HG03342 (cell line): Measurements from ENCODE around the gene THAP9.
"Not testable (repeated sequence)": the region's sequence is repeated elsewhere in the genome, so short reads cannot be mapped to it uniquely, and the experiment has no call there.

ENCODE experiments used
- ATAC-seq: cut with Tn5 transposase; IDR thresholded peaks from one replicate; pipeline ENCODE4 v1.9.1; 2021; ENCODE audit warnings: mild to moderate bottlenecking, moderate library complexity; ENCODE audit not compliant: unreplicated experiment

The THAP9 gene, protein sequence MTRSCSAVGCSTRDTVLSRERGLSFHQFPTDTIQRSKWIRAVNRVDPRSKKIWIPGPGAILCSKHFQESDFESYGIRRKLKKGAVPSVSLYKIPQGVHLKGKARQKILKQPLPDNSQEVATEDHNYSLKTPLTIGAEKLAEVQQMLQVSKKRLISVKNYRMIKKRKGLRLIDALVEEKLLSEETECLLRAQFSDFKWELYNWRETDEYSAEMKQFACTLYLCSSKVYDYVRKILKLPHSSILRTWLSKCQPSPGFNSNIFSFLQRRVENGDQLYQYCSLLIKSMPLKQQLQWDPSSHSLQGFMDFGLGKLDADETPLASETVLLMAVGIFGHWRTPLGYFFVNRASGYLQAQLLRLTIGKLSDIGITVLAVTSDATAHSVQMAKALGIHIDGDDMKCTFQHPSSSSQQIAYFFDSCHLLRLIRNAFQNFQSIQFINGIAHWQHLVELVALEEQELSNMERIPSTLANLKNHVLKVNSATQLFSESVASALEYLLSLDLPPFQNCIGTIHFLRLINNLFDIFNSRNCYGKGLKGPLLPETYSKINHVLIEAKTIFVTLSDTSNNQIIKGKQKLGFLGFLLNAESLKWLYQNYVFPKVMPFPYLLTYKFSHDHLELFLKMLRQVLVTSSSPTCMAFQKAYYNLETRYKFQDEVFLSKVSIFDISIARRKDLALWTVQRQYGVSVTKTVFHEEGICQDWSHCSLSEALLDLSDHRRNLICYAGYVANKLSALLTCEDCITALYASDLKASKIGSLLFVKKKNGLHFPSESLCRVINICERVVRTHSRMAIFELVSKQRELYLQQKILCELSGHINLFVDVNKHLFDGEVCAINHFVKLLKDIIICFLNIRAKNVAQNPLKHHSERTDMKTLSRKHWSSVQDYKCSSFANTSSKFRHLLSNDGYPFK

DNA sequence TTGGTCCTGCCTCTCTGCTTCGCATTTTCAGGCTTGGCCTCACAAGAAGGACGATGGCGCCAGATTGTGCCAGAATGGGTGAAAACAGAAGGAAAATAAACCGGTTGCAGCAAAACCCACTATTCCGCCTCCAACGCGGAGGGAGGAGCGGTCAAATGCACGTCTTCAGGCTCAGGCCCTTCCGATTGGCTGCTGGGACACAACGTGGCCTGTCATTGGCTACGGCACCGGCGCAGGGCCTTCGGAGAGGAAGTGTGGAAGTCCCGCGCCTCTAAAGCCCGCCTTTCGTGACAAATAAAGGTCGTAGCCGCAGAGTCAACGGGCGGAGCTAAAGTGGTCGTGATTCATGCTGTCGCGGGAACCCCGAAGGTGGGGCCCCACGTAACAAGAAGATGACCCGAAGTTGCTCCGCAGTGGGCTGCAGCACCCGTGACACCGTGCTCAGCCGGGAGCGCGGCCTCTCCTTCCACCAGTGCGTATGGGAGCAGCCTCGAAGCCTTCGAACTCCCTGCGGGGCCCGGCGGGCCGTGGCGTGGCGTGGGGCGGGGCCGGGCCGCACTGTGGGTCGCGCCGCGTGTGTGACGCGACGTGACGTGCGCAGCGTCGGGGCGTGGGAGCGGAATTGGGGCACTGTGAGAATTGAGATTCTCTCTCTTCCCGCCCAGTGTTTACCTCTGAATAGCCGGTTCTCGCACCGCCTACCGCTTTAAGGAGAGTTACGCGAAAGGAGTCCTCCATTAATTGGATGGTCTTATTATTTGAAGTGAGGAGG lies at the start of gene THAP9:
THAP9 (plus strand) TSS at position 325 of the 772 bp plus-strand sequence; CDS start at position 393, 68 bp downstream.
- ATAC-seq: peak; percentile 89

DNA sequence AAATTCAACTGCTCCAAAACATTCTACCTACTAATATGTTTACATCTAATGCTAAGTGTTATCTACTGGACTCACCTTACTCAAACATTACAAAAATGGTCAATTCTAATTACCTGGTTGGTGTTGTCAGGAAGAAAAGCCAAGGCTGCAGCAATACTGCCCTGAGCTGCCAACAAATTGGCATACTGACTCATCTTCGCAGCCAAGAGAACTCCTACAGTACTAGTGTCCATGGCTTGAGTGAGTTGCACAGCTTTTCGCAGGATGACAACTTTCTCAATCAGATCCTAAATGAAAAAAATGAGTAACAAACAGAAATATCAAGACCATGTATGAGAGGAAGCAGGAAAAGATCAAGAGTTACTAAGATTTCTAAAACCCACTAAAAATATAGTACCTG lies 49.2 kb upstream of the THAP9 start:
- ATAC-seq: no peak

DNA sequence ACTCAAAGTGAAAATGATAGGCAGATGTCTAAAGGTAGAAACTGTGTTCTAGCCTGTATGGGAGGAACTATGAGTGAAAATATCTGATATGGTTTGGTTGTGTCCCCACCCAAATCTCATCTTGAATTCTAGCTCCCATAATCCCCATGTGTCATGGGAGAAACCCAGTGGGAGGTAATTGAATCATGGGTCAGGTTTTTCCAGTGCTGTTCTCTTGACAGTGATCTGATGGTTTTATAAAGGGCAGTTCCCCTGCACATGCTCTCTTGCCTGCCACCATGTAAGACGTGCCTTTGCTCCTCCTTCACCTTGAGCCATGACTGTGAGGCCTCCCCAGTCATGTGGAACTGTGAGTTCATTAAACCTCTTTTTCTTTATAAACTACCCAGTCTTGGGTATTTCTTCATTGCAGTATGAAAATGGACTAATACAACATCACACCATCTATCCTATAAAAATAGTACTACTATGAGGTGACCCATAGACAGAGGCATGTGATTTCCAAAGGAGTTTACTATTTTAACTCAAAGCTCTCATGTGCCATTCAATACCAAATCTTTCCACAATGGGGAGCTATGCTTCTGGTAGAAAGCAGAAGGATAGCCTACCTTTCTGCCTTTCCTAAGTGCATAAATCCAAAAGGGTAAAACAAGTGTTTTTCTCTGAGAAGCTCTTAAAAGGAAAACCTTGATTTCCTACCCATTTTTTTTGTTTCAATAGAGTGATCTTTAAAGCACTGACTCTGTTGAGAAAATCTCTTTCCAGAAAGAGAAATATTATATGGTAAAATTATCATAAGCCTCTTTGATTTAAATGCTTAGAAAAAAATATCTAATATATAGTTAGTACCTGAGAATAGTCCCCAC lies 48.4 kb upstream of the THAP9 start:
- no peak for ATAC-seq

DNA sequence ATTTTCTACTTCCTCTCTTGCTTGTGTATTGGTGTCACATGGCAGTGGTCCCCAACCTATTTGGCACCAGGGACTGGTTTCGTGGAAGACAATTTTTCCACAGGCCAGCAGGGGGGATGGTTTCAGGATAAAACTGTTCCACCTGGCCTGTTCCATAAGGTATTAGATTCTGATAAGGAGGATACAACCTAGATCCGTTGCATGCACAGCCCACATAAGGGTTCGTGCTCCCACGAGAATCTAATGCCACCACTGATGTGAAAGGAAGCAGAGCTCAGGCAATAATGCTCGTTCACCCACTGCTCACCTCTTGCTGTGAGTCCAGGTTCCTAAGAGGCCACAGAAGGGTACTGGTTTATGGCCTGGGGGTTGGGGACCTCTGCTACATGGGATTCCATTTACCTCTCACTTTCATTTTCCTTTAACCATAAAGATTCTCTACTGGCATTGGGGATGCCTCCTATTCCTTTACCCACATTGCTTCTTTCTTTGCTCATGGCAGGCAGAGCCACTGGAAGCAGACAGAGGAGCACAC lies 47.7 kb upstream of the THAP9 start:
- ATAC-seq: no peak

DNA sequence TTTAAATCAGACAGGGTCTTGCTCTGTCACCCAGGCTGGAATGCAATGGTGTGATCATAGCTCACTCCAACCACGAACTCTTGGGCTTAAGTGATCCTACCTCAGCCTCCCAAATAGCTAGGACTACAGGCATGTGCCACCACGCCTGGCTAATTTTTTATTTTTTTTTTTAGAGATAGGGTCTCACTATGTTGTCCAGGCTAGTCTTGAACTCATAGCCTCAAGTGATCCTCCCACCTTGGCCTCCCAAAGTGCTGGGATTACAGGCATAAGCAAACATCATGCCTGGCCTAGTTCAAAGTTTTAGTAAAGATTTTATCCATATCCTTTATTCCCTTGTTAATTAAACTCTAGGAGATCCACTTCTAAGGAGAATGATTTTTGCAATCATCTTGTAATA lies 40.0 kb upstream of the THAP9 start:
- not testable (repeated sequence) for ATAC-seq

DNA sequence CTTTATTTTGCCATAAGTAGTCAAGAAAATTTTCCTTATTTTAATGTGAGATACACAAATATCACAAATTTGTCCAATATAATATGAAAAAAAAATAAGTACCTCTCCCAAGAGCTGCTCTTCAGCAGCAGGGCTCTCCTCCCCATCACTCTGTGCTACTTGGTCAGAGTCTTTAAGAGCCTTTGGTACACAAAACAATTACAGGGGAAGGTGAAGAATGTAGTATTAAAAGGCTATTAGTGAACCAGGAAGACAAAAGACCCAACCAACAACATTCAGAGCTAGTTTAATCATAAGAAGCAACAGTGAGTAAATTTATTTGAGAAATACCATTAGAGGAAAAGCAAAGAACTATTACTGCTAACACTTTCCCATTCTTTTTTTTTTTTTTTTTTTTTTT lies 39.0 kb upstream of the THAP9 start:
- no peak for ATAC-seq

DNA sequence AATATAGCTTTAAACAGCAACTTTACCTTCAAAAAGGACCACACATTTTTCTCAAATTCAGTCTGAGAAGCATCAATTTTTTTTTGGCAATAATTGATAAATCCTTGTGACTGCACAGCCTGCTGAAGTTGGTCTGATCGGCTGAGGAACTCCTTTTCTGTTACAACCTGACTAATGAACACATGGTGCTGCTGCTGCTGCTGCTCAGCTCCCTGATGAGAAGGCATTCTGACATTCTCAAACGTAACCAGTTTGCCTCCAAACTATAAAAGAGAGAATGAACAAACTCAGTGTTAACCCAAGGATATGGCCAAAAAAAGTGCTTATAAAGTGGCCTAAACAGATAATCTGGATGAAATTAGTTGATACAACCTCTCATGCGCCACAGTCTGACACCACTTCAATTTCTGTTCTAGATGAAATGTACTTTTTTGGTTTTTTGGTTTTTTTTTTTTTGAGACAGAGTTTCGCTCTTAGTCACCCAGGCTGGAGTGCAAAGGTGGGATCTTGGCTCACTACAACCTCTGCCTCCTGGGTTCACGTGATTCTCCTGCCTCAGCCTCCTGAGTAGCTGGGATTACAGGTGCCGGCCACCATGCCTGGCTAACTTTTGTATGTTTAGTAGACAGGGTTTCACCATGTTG lies 36.1 kb upstream of the THAP9 start:
- no peak for ATAC-seq

DNA sequence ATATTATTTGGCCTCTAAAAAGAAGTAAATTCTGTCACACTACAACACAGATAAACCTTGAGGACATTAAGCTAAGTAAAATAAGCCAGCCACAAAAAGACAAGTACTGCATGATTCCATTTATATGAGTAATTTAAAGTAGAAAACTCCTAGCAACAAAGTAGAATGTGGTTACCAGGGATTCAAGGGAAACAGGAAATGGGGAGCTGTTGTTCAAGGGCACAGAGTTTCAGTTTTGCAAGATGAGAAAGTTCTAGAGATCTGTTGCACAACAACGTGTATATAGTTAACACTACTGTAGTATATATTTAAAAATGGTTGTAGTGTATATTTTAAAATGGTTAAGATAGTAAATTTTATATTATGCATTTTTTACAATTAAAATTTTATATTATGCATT lies 34.9 kb upstream of the THAP9 start:
- ATAC-seq: no peak

DNA sequence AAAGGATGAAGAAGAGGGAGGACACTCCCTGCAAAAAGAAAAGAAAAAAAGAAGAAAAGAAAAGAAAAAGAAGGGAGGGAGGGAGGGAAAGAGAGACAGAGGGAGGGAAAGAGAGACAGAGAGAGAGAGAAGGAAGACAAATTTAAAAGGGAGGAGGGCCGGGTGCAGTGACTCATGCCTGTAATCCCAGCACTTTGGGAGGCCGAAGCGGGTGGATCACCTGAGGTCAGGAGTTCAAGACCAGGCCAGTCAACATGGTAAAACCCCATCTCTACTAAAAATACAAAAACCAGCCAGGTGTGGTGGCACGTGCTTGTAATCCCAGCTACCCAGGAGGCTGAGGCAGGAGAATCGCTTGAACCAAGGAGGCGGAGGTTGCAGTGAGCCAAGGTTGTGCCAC lies 34.5 kb upstream of the THAP9 start:
- ATAC-seq: not testable (repeated sequence)

DNA sequence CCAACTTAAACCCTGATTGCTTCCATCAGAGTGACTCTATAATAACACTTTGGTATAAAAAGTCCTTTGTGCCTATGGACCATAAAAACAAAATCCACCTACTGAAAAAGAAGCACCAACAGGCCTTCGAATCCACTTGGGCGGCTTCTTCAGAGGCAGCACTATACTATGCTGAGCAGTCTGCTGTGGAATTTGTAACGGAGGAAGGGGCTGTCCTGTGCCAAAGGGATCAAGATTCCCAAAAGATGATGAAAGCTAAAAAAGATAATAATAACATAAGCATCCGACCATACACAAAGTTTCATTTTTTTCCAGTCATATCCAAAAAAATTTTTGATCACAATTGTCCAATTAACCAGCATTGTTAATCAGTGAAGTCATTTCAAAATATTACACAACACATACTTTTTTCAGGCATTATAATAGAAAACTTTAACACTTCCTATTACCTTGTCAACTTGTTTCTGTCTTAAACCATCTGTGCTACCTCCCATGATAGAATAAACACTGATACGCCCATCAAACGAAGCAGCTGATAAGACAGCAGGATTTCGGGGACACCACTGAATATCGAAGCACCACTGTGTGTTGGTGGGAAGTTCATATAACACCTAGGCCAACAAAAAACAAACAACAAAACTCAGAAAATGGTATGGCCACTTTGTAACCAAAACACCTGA lies 33.7 kb upstream of the THAP9 start:
- no peak for ATAC-seq

DNA sequence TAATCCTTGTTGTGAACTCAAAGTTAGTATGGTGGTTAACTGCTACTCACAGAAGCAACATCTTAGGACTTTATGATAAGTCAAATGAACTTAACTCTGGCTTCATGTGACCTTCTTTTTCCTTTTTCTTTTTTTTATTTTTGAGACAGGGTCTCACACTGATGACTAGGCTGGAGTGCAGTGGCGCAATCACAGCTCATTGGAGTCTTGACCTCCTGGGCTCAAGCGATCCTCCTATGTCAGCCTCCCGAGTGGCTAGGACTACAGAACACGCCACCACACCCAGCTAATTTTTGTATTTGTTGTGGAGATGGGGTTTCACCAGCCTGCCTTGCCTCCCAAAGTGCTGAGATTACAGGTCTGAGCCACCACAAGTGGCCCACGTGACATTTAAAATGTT lies 32.0 kb upstream of the THAP9 start:
- ATAC-seq: no peak

DNA sequence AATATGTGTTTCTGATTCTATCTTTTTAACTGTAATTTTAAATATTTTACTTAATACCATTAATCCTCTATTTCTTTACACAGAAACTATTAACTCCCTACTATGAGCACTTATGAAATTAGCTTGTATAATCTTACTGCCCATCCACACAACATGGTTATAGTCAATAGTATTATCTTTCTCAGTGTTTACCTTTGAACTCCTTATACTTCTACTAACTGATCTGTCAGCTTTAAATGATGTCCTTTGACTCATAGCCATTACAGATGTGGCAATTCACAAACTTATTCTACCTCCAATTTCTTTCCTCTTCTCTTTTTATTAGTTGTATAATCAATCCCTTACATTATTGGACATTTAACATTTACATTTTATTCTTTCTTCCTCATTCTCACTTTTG lies 15.1 kb upstream of the THAP9 start:
- ATAC-seq: no peak

DNA sequence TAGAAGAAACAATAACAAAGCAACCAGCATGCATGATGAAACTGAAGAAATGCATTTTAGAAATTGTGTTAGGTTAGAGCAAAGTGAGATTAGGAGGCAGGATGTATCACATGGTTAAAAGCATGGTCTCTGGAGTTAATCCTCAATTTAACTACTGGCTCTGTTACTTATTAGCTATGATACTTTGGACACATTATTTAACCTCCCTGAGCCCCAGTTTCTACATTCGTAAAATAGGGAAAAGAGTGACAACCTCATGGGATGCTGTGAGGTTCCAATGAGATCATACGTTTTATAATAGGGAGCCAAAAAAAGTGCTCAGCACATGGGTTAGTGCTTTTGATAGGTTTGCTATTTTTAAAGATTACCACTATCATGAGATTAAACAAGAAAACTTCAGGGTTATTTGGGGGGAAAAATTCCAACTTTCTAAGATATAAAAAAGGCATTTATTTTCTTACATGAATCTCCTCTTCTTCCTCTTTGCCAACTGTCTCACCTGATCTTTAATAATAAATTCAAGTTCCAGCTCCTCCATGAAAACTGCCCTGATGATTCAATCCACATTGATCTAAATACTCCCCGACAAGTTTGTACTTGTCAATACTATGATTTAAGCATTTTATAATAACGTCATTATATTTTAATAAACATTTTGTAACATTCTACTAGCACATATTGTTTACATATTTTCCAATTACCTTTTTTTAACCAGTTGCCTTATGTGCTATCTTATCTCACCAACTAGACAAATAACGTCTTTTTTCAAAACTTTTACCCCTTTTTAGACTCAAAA lies 14.2 kb upstream of the THAP9 start:
- ATAC-seq: no peak

DNA sequence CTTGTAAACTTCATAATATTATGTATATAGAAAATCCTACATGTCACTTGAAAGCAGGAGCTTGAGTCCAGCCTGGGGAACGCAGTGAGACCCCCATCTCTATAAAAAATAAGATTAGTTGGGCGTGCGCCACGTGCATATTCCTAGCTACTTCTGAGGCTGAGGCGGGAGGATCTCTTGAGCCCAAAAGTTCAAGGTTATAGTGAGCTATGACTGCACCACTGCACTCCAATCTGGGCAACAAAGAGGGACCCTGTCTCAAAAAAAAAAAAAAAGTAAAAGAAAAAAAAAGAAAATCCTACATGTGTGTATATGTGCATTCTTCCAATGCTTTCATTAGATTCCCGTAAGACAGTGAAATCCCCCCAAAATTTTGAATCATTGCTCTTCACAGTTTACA lies 11.2 kb upstream of the THAP9 start:
- ATAC-seq: no peak

DNA sequence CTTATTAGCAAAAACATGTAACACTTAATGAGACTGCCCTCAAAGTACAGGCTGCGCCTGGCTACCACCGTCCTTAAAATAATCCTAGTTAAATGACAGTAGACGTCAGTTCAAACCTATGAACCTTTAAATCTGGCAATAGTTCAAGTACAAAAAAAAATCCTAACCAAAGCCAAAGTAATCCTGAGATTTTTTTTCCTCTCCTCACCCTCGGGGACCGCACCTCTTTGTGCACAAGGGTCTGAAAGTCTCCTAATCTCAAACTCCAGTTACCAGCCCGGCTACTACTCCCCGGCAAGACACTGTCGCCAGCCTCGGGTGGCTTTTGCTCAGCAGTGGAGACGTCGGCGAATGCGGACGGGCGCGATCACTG lies 10.0 kb upstream of the THAP9 start:
- no peak for ATAC-seq

DNA sequence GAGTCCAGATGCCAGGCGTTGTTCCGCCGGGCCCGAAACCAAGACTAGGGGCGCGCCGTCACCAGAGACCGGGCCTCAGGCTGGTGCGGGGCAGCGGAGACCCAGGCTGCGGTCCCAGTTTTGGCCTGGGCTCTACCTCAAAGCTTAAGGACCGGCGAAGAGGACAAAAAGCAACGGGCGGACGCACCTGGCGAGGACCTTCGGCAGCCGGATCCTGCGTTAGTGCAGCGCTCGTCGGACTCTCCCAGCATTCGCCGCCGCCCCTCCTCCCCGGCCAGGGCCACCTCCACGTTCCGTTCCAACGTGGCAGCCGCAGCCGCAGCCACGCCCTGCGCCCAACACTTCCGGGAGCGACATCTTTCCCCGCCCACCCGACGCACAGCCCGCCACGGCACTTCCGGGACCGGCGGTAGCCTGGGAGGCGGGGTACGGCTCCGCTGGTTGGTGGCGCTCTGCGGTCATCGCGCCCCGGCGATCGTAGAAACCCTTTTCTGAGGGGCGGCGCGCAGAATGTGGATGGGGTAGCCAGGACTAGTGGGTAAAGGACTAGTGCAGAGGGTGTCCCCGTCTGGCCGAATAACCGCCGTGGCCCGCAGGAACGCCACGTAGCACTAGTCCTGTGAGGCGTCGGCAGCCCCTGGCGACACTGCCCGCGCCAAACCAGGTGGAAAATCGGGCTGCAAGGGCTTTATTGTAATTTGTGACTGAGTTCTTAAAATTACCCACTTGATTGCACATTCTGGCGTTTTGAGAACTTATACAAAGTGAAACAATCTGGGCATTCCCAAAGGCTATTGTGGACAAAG lies 9.4 kb upstream of the THAP9 start, which contains the start of gene SEC31A:
SEC31A (minus strand) TSS at position 253 of the 806 bp plus-strand sequence. CDS start 9,217 bp downstream, outside the sequence.
- ATAC-seq: peak; percentile 94
